LNCAP (cell line): ENCODE data around the gene SOX5.

ENCODE experiments used
- CTCF ChIP-seq: fragments of 450-650 bp; IDR thresholded peaks from 2 replicates; pipeline ENCODE4 v1.5.1; 2017; ENCODE audit warnings: mild to moderate bottlenecking

SOX5 gene

GRCh38 chr12:23860019-23860418 lies 89.5 kb downstream of the SOX5 start:
- TF ChIP-seq CTCF, result no peak

GRCh38 chr12:23857178-23857577 lies 92.3 kb downstream of the SOX5 start:
- no peak for TF ChIP-seq CTCF

GRCh38 chr12:23855813-23856212 lies 93.7 kb downstream of the SOX5 start:
- TF ChIP-seq CTCF, result no peak

- TF ChIP-seq CTCF, result no peak
Measured at GRCh38 chr12:23854598-23854997, 94.9 kb downstream of the SOX5 start.

- TF ChIP-seq CTCF, result no peak
Measured at GRCh38 chr12:23853640-23854039, 95.8 kb downstream of the SOX5 start.

- TF ChIP-seq CTCF, result no peak
Measured at GRCh38 chr12:23851602-23852001, 97.9 kb downstream of the SOX5 start.

- no peak for TF ChIP-seq CTCF
Measured at GRCh38 chr12:23847857-23848256, 101.6 kb downstream of the SOX5 start.

GRCh38 chr12:23843958-23844357 lies 105.5 kb downstream of the SOX5 start:
- no peak for TF ChIP-seq CTCF
